Spleen (tissue), 7 donors: ENCODE measurements around the gene MEI4.

Experiments
- POLR2AphosphoS5 ChIP-seq, 3 donors: sonication (generic); formaldehyde crosslinking; IDR thresholded peaks; one replicate each; pipeline ENCODE4 v1.5.1; 2017; ENCODE audit warnings: antibody characterized with exemption in 3 of 3
- TF ChIP-seq, protein P1 (sequence below), 11 experiments: fragments of 200-600 bp in 7 of 11; fragments of 450-650 bp in 4 of 11; sonication (generic) in 4 of 11; IDR thresholded peaks in 8 of 11; conservative IDR thresholded peaks in 3 of 11; 1 replicate in 7 of 11; 2 replicates in 4 of 11; pipeline versions ENCODE4 v1.4.0 to v1.8.0; 2016 to 2021; ENCODE audit warnings: antibody characterized with exemption in 11 of 11, inconsistent platforms in 4 of 11, mild to moderate bottlenecking in 1 of 11
- donor health status: DM: no; HTN: no; CAD: no; lungs with moderate emphysema.
- donor health status: DM: no; HTN: no; CAD: no.
- donor health status: DM: no; HTN: no; CAD: no.

- TF ChIP-seq, protein P1, sequence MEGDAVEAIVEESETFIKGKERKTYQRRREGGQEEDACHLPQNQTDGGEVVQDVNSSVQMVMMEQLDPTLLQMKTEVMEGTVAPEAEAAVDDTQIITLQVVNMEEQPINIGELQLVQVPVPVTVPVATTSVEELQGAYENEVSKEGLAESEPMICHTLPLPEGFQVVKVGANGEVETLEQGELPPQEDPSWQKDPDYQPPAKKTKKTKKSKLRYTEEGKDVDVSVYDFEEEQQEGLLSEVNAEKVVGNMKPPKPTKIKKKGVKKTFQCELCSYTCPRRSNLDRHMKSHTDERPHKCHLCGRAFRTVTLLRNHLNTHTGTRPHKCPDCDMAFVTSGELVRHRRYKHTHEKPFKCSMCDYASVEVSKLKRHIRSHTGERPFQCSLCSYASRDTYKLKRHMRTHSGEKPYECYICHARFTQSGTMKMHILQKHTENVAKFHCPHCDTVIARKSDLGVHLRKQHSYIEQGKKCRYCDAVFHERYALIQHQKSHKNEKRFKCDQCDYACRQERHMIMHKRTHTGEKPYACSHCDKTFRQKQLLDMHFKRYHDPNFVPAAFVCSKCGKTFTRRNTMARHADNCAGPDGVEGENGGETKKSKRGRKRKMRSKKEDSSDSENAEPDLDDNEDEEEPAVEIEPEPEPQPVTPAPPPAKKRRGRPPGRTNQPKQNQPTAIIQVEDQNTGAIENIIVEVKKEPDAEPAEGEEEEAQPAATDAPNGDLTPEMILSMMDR (IDR thresholded peaks at IDR 0.05 in 8 of 11, conservative IDR thresholded peaks at IDR 0.05 in 3 of 11) = no peak
- TF ChIP-seq POLR2AphosphoS5 (IDR thresholded peaks at IDR 0.05) = no peak
Measured at GRCh38 chr6:77669913-77670312, 17.1 kb downstream of the MEI4 start.
